ENCODE data around the gene DCLK2. TPM values are rescaled to one million over a fixed set of nuclear protein-coding genes. Genes with fewer than 3 reads are reported as not detected.
"Not testable (repeated sequence)": the region's sequence is repeated elsewhere in the genome, so short reads cannot be mapped to it uniquely, and the experiment has no call there.

DCLK2 gene
- total and polyA plus RNA-seq, 5 donors, result 7.3 to 15.3 (median 13.1) TPM

GRCh38 chr4:150156543-150156942, 78.3 kb downstream of the DCLK2 start:
- intact Hi-C loops (cut with DNase I), result no loop called here
- H3K27ac ChIP-seq (ENCODE audit: low read length), result no peak overlapping the region
- no peak for DNase-seq
- H3K9me3 ChIP-seq (ENCODE audit: control insufficient read depth, low read length), result no peaks in the 10 kb centered on the region
- no peaks in the 10 kb centered on the region for H3K4me1 ChIP-seq (ENCODE audit: control insufficient read depth, insufficient read depth, low read length)
- H3K27me3 ChIP-seq (ENCODE audit: control insufficient read depth, insufficient read depth), result no peaks in the 10 kb centered on the region
- H3K4me3 ChIP-seq (ENCODE audit: low read length), result no peak overlapping the region
- no peak for ATAC-seq
- WGBS, result 93% methylated on average over 4 of the region's 4 CpGs

GRCh38 chr4:150158041-150158440, 79.8 kb downstream of the DCLK2 start:
- Histone ChIP-seq H3K27ac (ENCODE audit: low read length) (no peak overlapping the region), H3K27me3 (ENCODE audit: control insufficient read depth, insufficient read depth) (no peaks in the 10 kb centered on the region), H3K9me3 (ENCODE audit: control insufficient read depth, low read length) (no peaks in the 10 kb centered on the region), H3K4me3 (ENCODE audit: low read length) (no peak overlapping the region), H3K4me1 (ENCODE audit: control insufficient read depth, insufficient read depth, low read length) (no peaks in the 10 kb centered on the region)
- no peak for ATAC-seq
- intact Hi-C loops (cut with DNase I), result no loop called here
- 60% methylated on average over 1 of the region's 1 CpG for WGBS
- no peak for DNase-seq

- H3K27ac ChIP-seq (ENCODE audit: low read length), result no peak overlapping the region
- ATAC-seq (no peak), DNase-seq (no peak)
- 42% methylated on average over 2 of the region's 2 CpGs for WGBS
- intact Hi-C loops (cut with DNase I), result no loop called here
- H3K4me3 ChIP-seq (ENCODE audit: low read length), result no peak overlapping the region
- no peaks in the 10 kb centered on the region for H3K4me1 ChIP-seq (ENCODE audit: control insufficient read depth, insufficient read depth, low read length)
- no peaks in the 10 kb centered on the region for H3K9me3 ChIP-seq (ENCODE audit: control insufficient read depth, low read length)
- H3K27me3 ChIP-seq (ENCODE audit: control insufficient read depth, insufficient read depth), result no peaks in the 10 kb centered on the region
Measured at GRCh38 chr4:150160473-150160872, 82.2 kb downstream of the DCLK2 start.

- Histone ChIP-seq H3K4me3 (ENCODE audit: low read length) (no peak overlapping the region), H3K9me3 (ENCODE audit: control insufficient read depth, low read length) (no peaks in the 10 kb centered on the region), H3K27me3 (ENCODE audit: control insufficient read depth, insufficient read depth) (no peaks in the 10 kb centered on the region), H3K4me1 (ENCODE audit: control insufficient read depth, insufficient read depth, low read length) (no peaks in the 10 kb centered on the region), H3K27ac (ENCODE audit: low read length) (no peak overlapping the region)
- intact Hi-C loops (cut with DNase I), result no loop called here
- no peak for ATAC-seq
- DNase-seq, result no peak
Measured at GRCh38 chr4:150161109-150161508, 82.9 kb downstream of the DCLK2 start.

- ATAC-seq; H3K9me3 ChIP-seq (ENCODE audit: control insufficient read depth, low read length); H3K27me3 ChIP-seq (ENCODE audit: control insufficient read depth, insufficient read depth); H3K27ac ChIP-seq (ENCODE audit: low read length); H3K4me3 ChIP-seq (ENCODE audit: low read length); intact Hi-C loops (cut with DNase I); H3K4me1 ChIP-seq (ENCODE audit: control insufficient read depth, insufficient read depth, low read length); DNase-seq: not testable (repeated sequence)
- WGBS, result 98% methylated on average over 2 of the region's 2 CpGs
Measured at GRCh38 chr4:150162020-150162419, 83.8 kb downstream of the DCLK2 start.

GRCh38 chr4:150164055-150164454, 85.8 kb downstream of the DCLK2 start:
- DNase-seq (peak in 1 of 3 donors; percentile 15), ATAC-seq (peak; percentile 51 to 60)
- Histone ChIP-seq H3K4me1 (ENCODE audit: control insufficient read depth, insufficient read depth, low read length) (no peaks in the 10 kb centered on the region), H3K27ac (ENCODE audit: low read length) (no peak overlapping the region), H3K27me3 (ENCODE audit: control insufficient read depth, insufficient read depth) (no peaks in the 10 kb centered on the region), H3K4me3 (ENCODE audit: low read length) (no peak overlapping the region), H3K9me3 (ENCODE audit: control insufficient read depth, low read length) (no peaks in the 10 kb centered on the region)
- intact Hi-C loops (cut with DNase I), result no loop called here

GRCh38 chr4:150164956-150165629, 86.8 kb downstream of the DCLK2 start:
- WGBS, result 94% methylated on average over 3 of the region's 3 CpGs
- ATAC-seq (no peak), DNase-seq (no peak)
- H3K27ac ChIP-seq (ENCODE audit: low read length), result no peak overlapping the region
- intact Hi-C loops (cut with DNase I), result no loop called here
- no peaks in the 10 kb centered on the region for H3K27me3 ChIP-seq (ENCODE audit: control insufficient read depth, insufficient read depth)
- no peak overlapping the region for H3K4me3 ChIP-seq (ENCODE audit: low read length)
- no peaks in the 10 kb centered on the region for H3K4me1 ChIP-seq (ENCODE audit: control insufficient read depth, insufficient read depth, low read length)
- no peaks in the 10 kb centered on the region for H3K9me3 ChIP-seq (ENCODE audit: control insufficient read depth, low read length)

- no peak overlapping the region for H3K27ac ChIP-seq (ENCODE audit: low read length)
- 37% methylated on average over 2 of the region's 2 CpGs for WGBS
- intact Hi-C loops (cut with DNase I), result no loop called here
- H3K27me3 ChIP-seq (ENCODE audit: control insufficient read depth, insufficient read depth), result no peaks in the 10 kb centered on the region
- ATAC-seq (no peak), DNase-seq (peak in 1 of 3 donors; percentile 53)
- no peaks in the 10 kb centered on the region for H3K4me1 ChIP-seq (ENCODE audit: control insufficient read depth, insufficient read depth, low read length)
- no peak overlapping the region for H3K4me3 ChIP-seq (ENCODE audit: low read length)
- H3K9me3 ChIP-seq (ENCODE audit: control insufficient read depth, low read length), result no peaks in the 10 kb centered on the region
Measured at GRCh38 chr4:150167054-150167453, 88.8 kb downstream of the DCLK2 start.

GRCh38 chr4:150173432-150173861, 95.2 kb downstream of the DCLK2 start:
- Histone ChIP-seq H3K4me3 (ENCODE audit: low read length) (no peak overlapping the region), H3K9me3 (ENCODE audit: control insufficient read depth, low read length) (no peaks in the 10 kb centered on the region), H3K27ac (ENCODE audit: low read length) (peak overlapping the region; percentile 29), H3K27me3 (ENCODE audit: control insufficient read depth, insufficient read depth) (no peaks in the 10 kb centered on the region), H3K4me1 (ENCODE audit: control insufficient read depth, insufficient read depth, low read length) (peaks cover 12% of the 10 kb centered on the region)
- 43% methylated on average over 1 of the region's 1 CpG for WGBS
- intact Hi-C loops (cut with DNase I), result no loop called here
- peak; percentile 15 to 30 for ATAC-seq
- no peak for DNase-seq

GRCh38 chr4:150173982-150174398, 95.7 kb downstream of the DCLK2 start:
- ATAC-seq, result peak; percentile 67 to 88
- Histone ChIP-seq H3K4me3 (ENCODE audit: low read length) (no peak overlapping the region), H3K27ac (ENCODE audit: low read length) (peak overlapping the region; percentile 46), H3K27me3 (ENCODE audit: control insufficient read depth, insufficient read depth) (no peaks in the 10 kb centered on the region), H3K4me1 (ENCODE audit: control insufficient read depth, insufficient read depth, low read length) (peaks cover 12% of the 10 kb centered on the region), H3K9me3 (ENCODE audit: control insufficient read depth, low read length) (no peaks in the 10 kb centered on the region)
- 46% methylated on average over 5 of the region's 5 CpGs for WGBS
- peak in 1 of 3 donors; percentile 12 for DNase-seq
- intact Hi-C loops (cut with DNase I), result no loop called here

- ATAC-seq (peak; percentile 55 to 76), DNase-seq (peak in 2 of 3 donors; percentile 18 to 59)
Measured at GRCh38 chr4:150176547-150176946, 98.3 kb downstream of the DCLK2 start.

GRCh38 chr4:150178161-150178560, 99.9 kb downstream of the DCLK2 start:
- no peaks in the 10 kb centered on the region for H3K9me3 ChIP-seq (ENCODE audit: control insufficient read depth, low read length)
- H3K27me3 ChIP-seq (ENCODE audit: control insufficient read depth, insufficient read depth), result no peaks in the 10 kb centered on the region
- no peak for DNase-seq
- H3K4me1 ChIP-seq (ENCODE audit: control insufficient read depth, insufficient read depth, low read length), result peaks cover 10% of the 10 kb centered on the region
- H3K27ac ChIP-seq (ENCODE audit: low read length), result no peak overlapping the region
- WGBS, result 58% methylated on average over 4 of the region's 4 CpGs
- ATAC-seq, result no peak
- no peak overlapping the region for H3K4me3 ChIP-seq (ENCODE audit: low read length)
- intact Hi-C loops (cut with DNase I), result no loop called here

More at GRCh38 chr4:150176547-150176946, 98.3 kb downstream of the DCLK2 start:
- Histone ChIP-seq H3K9me3 (ENCODE audit: control insufficient read depth, low read length) (no peaks in the 10 kb centered on the region), H3K27me3 (ENCODE audit: control insufficient read depth, insufficient read depth) (no peaks in the 10 kb centered on the region), H3K27ac (ENCODE audit: low read length) (no peak overlapping the region), H3K4me3 (ENCODE audit: low read length) (no peak overlapping the region), H3K4me1 (ENCODE audit: control insufficient read depth, insufficient read depth, low read length) (peaks cover 12% of the 10 kb centered on the region)
- intact Hi-C loops (cut with DNase I), result no loop called here
- WGBS, result 21% methylated on average over 1 of the region's 1 CpG
